Measurements from ENCODE around the gene CNTLN. TPM values are rescaled to one million over a fixed set of nuclear protein-coding genes. Genes with fewer than 3 reads are reported as not detected.

Gene CNTLN
- total and polyA plus RNA-seq, 2 of the 13 experiments (the other 11 are each of a cell fraction or from before 2014, with no cell fraction given): 1.5 to 5.7 TPM

DNA sequence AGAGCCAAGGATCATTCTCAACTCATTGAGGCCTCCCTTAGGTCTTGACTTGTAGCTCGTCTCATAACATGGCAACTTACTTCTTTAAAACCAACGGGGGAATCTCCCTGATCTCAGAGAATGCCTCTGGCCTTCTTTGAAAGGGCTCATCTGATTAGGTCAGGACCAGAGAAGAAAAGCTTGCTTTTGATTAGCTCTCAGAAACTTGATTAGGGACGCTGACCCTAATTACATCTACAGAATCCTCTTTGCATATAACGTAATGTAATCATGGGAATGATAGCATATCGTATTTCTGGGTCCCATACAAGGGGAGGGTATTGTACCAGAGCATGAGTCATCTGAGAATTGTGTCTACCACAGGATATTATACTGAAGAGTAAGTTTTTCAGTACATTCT, 318.9 kb downstream of the CNTLN start:
- Histone ChIP-seq H3K4me1 (ENCODE audit: insufficient read depth, low read length) (no peaks in the 10 kb centered on the region), H3K27me3 (ENCODE audit: control insufficient read depth in 1 of 2, insufficient read depth in 2 of 2, low read length in 2 of 2) (no peaks in the 10 kb centered on the region), H3K4me2 (ENCODE audit: low read depth, low read length) (no peak overlapping the region), H3K79me2 (ENCODE audit: insufficient read depth, low read length) (no peaks in the 10 kb centered on the region), H3K27ac (ENCODE audit: extremely low read length, insufficient read depth, low read length) (no peak overlapping the region), H2AFZ (ENCODE audit: low read length) (no peak overlapping the region), H3K9ac (ENCODE audit: insufficient read depth, low read depth, low read length) (no peak overlapping the region), H3K9me3 (ENCODE audit: low read length) (no peaks in the 10 kb centered on the region), H3K36me3 (replicated peaks in 1 of 2; ENCODE audit: control insufficient read depth in 1 of 2, insufficient read depth in 2 of 2, low read length in 2 of 2) (no peaks in the 10 kb centered on the region), H4K20me1 (ENCODE audit: insufficient read depth, low read length) (no peaks in the 10 kb centered on the region), H3K4me3 (replicated peaks in 1 of 3; ENCODE audit: insufficient read depth in 1 of 3, low read depth in 2 of 3, low read length in 3 of 3) (no peak overlapping the region)
- no TSS peak for BruUV-seq (replicated peaks)
- 64% methylated on average over 5 of the region's 5 CpGs for WGBS (ENCODE audit: low lambda C conversion rate)
- in situ Hi-C loops (cut with HindIII; ENCODE audit: extremely low pct_ligation_motif_present, low pct_unique_long_range_greater_than_20kb) (loop anchor here (25.0 kb wide), 2 partner anchors 341 to 1591 kb away; no protein-coding TSS in a partner anchor), intact Hi-C loops (cut with micrococcal nuclease; ENCODE audit: unreplicated experiment) (no loop called here)
- ChIA-PET POLR2A (no interaction called here), CTCF (ENCODE audit: low intra/inter-chr PET ratio, low total read pairs) (no interaction called here)
- no peak for ATAC-seq
- no peak for DNase-seq (ENCODE audit: low spot score)
- FAIRE-seq: no peak
- no peak for TF ChIP-seq JARID2 (CRISPR knock-in tag; IDR thresholded peaks at IDR 0.05; ENCODE audit: insufficient replicate concordance)
- TF ChIP-seq, protein P1, sequence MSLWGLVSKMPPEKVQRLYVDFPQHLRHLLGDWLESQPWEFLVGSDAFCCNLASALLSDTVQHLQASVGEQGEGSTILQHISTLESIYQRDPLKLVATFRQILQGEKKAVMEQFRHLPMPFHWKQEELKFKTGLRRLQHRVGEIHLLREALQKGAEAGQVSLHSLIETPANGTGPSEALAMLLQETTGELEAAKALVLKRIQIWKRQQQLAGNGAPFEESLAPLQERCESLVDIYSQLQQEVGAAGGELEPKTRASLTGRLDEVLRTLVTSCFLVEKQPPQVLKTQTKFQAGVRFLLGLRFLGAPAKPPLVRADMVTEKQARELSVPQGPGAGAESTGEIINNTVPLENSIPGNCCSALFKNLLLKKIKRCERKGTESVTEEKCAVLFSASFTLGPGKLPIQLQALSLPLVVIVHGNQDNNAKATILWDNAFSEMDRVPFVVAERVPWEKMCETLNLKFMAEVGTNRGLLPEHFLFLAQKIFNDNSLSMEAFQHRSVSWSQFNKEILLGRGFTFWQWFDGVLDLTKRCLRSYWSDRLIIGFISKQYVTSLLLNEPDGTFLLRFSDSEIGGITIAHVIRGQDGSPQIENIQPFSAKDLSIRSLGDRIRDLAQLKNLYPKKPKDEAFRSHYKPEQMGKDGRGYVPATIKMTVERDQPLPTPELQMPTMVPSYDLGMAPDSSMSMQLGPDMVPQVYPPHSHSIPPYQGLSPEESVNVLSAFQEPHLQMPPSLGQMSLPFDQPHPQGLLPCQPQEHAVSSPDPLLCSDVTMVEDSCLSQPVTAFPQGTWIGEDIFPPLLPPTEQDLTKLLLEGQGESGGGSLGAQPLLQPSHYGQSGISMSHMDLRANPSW (CRISPR knock-in tag; IDR thresholded peaks at IDR 0.05; ENCODE audit: borderline replicate concordance): no peak
- TF ChIP-seq TBX2 (CRISPR knock-in tag; IDR thresholded peaks at IDR 0.05; ENCODE audit: borderline replicate concordance): no peak
- no peak for TF ChIP-seq REL (CRISPR knock-in tag; conservative IDR thresholded peaks at IDR 0.05)
- no peak for TF ChIP-seq ASH2L (IDR thresholded peaks at IDR 0.05; ENCODE audit: insufficient read length, low read depth, low read length)
